ENCODE results near the gene ARL16.
A peak's percentile ranks its signal among the peaks of the same experiment; 100 is the strongest.

Gene ARL16

GRCh38 chr17:81641825-81642489 is 41.6 kb downstream of the ARL16 start:
- TF ChIP-seq POLR2AphosphoS5 (IDR thresholded peaks at IDR 0.05; ENCODE audit: low read depth, low read length) (no peak), SIN3A (IDR thresholded peaks at IDR 0.05; ENCODE audit: borderline replicate concordance, insufficient read depth, low read length) (no peak), TAF1 (IDR thresholded peaks at IDR 0.05; ENCODE audit: borderline replicate concordance, insufficient read depth, low read length) (no peak), REST (IDR thresholded peaks at IDR 0.05; ENCODE audit: insufficient read depth in 1 of 2, low read depth in 2 of 2, low read length in 2 of 2) (no peak), FOXP2 (optimal IDR thresholded peaks at IDR 0.05; ENCODE audit: borderline replicate concordance, extremely low read depth, extremely low read length, insufficient read depth) (no peak)

GRCh38 chr17:81640011-81640410 is 43.6 kb downstream of the ARL16 start:
- TF ChIP-seq POLR2AphosphoS5 (IDR thresholded peaks at IDR 0.05; ENCODE audit: low read depth, low read length) (no peak), SIN3A (IDR thresholded peaks at IDR 0.05; ENCODE audit: borderline replicate concordance, insufficient read depth, low read length) (no peak), REST (IDR thresholded peaks at IDR 0.05; ENCODE audit: insufficient read depth in 1 of 2, low read depth in 2 of 2, low read length in 2 of 2) (no peak), FOXP2 (optimal IDR thresholded peaks at IDR 0.05; ENCODE audit: borderline replicate concordance, extremely low read depth, extremely low read length, insufficient read depth) (no peak), TAF1 (IDR thresholded peaks at IDR 0.05; ENCODE audit: borderline replicate concordance, insufficient read depth, low read length) (no peak)

GRCh38 chr17:81638683-81639082 is 44.9 kb downstream of the ARL16 start:
- no peak for TF ChIP-seq FOXP2 (optimal IDR thresholded peaks at IDR 0.05; ENCODE audit: borderline replicate concordance, extremely low read depth, extremely low read length, insufficient read depth)
- no peak for TF ChIP-seq POLR2AphosphoS5 (IDR thresholded peaks at IDR 0.05; ENCODE audit: low read depth, low read length)
- TF ChIP-seq SIN3A (IDR thresholded peaks at IDR 0.05; ENCODE audit: borderline replicate concordance, insufficient read depth, low read length) = no peak
- no peak for TF ChIP-seq REST (IDR thresholded peaks at IDR 0.05; ENCODE audit: insufficient read depth in 1 of 2, low read depth in 2 of 2, low read length in 2 of 2)
- TF ChIP-seq TAF1 (IDR thresholded peaks at IDR 0.05; ENCODE audit: borderline replicate concordance, insufficient read depth, low read length) = no peak

- peak; percentile 96 for TF ChIP-seq FOXP2 (optimal IDR thresholded peaks at IDR 0.05; ENCODE audit: borderline replicate concordance, extremely low read depth, extremely low read length, insufficient read depth)
- TF ChIP-seq TAF1 (IDR thresholded peaks at IDR 0.05; ENCODE audit: borderline replicate concordance, insufficient read depth, low read length) = peak; percentile 100
- TF ChIP-seq POLR2AphosphoS5 (IDR thresholded peaks at IDR 0.05; ENCODE audit: low read depth, low read length) = peak; percentile 82
- TF ChIP-seq REST (IDR thresholded peaks at IDR 0.05; ENCODE audit: insufficient read depth in 1 of 2, low read depth in 2 of 2, low read length in 2 of 2) = peak in 1 of 2 experiments; percentile 68; a peak in 2 of 4 replicates
- TF ChIP-seq SIN3A (IDR thresholded peaks at IDR 0.05; ENCODE audit: borderline replicate concordance, insufficient read depth, low read length) = 0 out of 2 replicates have a peak, but pooled peaks have one; percentile 46
Observed at GRCh38 chr17:81636505-81637288, 46.9 kb downstream of the ARL16 start, which contains the start of the genes NPLOC4 and TSPAN10. NPLOC4 (minus strand) TSS chr17:81637112; CDS start chr17:81636930, 182 bp downstream. TSPAN10 (plus strand) TSS chr17:81637196; CDS start chr17:81642413, 5,217 bp downstream.
